NOMO-1 (cell line): ENCODE data around the gene EYA3.

Experiments
- DNase-seq, 2 experiments: peaks; one replicate each; lab custom pipeline; 2025; ENCODE audit not compliant: unreplicated experiment in 2 of 2; lab: John Stamatoyannopoulos, UW

The EYA3 gene, protein sequence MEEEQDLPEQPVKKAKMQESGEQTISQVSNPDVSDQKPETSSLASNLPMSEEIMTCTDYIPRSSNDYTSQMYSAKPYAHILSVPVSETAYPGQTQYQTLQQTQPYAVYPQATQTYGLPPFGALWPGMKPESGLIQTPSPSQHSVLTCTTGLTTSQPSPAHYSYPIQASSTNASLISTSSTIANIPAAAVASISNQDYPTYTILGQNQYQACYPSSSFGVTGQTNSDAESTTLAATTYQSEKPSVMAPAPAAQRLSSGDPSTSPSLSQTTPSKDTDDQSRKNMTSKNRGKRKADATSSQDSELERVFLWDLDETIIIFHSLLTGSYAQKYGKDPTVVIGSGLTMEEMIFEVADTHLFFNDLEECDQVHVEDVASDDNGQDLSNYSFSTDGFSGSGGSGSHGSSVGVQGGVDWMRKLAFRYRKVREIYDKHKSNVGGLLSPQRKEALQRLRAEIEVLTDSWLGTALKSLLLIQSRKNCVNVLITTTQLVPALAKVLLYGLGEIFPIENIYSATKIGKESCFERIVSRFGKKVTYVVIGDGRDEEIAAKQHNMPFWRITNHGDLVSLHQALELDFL

DNA sequence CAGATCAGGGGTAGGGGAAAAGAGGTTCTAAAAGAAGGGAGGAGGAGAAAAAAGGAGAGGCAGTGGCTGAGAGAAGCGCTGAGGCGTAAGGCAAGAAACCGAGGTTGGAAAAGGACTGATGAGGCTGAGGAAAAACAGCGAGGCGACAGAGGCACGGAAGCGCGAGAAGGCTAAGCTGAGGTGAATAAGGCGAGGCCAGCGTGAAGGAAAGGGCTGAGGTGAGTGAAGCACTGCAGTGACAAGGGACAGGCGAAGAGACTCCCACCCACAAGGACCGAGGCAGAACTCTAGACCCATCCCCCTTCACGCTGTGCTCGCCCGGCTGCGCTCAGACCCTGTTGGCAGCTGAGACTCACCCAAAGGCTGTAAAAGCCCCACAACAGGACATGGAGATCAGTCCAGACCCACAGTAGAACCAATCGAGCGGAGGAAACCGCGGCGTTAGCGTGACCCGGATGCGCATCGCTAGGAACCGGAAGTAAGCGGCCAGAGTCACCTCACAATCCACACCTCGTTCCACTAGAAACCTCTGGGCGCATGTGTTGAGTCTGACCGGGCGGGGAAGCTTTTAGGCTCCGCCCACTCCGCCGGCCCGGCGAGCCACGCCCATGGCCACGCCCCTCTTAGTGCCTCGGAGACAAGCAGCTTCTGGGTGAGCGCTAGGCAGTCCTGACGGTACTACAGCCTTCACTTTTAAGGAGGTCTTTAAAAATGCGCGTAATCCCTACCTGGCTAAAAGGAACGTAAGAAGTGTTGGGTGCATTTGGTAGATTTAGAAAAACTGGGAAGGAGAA lies at the start of gene EYA3:
TSS of gene EYA3 (minus strand) at position 443 of the 794 bp plus-strand sequence. CDS start 30,584 bp downstream, outside the sequence.
- peak; percentile 98 for DNase-seq

DNA sequence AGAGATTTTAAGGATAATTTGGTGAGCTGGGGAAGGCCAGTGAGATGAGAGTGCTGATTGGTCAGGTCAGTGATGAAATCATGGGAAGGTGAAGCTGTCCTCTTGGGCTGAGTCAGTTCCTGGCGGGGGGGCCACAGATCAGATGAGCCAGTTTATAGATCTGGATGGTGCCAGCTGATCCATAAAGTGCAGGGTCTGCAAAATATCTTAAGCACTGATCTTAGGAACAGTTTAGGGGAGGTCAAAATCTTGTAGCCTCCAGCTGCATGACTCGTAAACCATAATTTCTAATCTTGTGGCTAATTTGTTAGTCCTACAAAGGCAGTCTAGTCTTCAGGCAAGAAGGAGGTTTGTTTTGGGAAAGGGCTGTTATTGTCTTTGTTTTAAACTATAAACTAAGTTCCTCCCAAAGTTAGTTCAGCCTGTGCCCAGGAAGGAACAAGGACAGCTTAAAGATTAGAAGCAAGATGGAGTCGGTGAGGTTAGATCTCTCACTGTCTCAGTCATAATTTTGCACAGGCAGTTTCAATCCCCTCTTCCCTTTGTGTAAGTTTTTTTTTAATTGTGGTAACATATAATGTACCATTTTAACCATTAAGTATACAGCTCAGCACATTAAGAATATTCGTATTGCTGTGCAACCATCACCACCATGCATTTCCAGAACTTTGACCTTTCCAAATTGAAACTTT lies 48.7 kb upstream of the EYA3 start:
- no peak for DNase-seq

DNA sequence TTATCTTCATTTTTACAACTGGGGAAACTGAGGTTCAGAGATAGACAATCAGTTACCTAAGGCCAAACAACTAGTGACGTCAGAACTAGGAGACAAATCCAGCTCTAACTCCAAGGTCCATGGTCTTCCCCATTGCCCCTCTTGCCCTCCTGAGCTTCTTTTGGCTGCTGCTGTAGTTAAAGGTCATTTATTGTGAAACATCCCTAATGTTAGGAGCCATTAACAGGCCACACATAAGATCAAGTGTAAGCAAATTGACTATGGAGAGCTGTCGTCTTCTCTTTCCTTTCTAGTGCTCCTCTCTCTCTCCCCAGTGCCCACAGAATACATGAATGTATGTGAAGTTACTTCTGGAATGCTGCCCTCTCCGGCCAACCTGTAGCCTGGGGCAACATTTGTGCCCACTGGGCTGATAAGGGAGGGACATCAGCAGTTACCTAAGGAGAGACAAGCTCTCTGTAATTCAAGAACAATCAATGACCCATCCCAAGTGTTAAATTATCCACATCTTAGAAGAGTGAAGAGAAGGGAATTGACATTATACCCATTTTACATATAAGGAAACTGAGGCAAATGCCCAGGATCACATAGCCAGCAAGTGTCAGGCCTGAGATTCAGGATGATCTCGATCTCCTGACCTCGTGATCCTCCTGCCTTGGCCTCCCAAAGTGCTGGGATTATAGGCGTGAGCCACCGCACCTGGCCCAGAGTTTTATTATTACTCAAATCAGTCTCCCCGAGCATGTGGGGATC lies 47.9 kb upstream of the EYA3 start:
- DNase-seq: peak in 1 of 2 experiments; percentile 27

DNA sequence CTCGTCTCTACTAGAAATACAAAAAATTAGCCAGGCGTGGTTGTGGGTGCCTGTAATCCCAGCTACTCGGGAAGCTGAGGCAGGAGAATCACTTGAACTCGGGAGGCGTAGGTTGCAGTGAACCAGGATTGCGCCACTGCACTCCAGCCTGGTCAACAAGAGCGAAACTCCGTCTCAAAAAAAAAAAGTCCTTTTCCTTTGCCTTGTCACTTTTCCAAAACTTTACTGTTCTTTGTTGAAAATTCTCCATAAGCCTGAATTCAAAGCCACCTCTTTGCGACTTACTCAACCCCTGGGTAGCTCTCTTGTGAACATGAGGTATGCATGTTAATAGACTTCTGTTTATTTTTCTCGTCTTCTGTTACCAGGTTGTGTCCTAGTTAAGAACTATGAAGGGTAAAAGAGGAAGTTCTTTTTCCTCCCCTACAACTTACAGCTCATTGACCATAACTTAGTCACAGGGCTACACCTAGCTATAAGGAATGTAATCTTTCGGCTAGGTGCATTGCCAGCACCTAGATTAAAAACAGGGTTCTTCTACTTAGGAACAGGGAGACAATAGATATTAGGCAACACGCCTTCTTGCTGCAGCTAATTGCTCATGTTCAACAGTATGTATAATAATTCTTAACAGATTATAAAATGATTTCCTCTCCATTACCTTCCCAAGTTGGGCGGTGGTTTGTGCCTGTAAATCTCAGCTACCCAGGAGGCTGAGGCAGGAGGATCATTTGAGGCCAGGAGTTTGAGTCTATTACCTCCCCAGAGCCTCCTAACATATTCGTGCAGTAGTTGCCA lies 47.2 kb upstream of the EYA3 start:
- DNase-seq: peak; percentile 46 to 91

DNA sequence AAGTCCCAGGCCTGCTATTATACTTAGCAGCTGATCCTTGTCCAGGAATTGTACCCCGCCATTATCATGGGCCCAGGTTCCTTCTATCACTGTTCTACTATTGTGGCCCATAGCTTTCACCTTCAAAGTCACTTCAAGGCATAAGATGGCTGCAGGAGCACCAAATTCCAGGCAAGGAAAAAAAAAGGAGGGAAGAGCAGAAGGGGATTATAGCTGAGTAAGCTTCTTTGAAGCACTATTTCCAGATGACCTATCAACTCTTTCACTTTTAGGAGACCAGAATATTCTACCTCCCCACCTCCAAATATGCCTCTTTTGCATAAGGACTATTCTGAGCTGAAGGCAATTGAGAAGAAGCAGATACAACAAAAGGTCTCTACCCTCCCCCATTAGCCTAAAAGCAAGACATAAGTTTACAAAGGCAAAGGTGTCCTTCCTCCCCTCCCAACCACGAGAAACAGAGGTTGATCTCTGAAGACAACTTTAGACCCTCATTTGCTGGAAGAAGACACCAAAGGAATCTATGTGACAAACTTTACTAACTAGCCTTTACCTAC lies 46.3 kb upstream of the EYA3 start:
- DNase-seq: no peak

DNA sequence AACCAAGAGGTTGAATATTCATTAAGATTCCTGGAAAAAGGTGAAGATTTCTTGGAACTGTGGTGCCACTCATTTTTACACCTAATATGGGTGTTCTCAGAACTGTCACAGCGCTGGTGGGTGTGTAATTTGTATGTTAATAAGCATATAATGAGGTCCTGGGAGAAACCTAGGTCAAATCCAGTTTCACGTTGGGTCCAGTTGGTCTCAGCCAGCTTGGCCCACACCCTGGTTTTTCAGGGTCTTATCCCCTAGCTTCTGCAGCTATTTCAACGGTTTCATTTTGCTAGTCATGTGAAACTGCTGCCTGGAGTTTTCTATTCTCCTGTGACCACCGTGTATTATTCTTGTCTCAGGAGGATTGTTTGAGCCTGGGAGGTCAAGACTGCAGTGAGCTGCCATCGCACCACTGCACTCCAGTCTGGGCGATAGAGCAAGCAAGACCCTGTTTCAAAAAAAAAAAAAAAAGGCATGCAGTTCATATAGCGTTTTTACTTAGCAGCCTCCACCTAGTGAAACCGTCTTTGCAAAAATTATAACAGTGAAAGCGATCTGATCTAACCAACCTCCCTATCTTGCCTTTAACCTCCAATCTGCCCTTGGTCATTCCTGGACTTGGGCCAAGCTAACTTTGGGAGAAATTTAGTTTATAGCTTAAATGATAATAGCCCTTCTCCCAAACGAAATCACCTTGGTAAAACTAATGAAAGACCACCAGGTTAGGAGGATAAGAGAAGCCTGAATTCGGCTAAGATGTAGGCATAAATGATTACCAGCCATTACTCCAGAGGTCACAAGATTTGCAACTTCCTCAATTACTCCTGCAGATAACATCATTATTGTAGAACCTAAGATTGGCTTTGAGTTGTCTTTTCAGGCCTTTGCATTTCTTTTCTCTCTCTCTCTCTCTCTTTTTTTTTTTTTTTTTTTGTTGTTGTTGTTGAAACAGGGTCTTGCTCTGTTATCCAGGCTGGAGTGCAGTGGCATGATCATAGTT lies 44.1 kb upstream of the EYA3 start:
- DNase-seq: peak; percentile 25 to 53

DNA sequence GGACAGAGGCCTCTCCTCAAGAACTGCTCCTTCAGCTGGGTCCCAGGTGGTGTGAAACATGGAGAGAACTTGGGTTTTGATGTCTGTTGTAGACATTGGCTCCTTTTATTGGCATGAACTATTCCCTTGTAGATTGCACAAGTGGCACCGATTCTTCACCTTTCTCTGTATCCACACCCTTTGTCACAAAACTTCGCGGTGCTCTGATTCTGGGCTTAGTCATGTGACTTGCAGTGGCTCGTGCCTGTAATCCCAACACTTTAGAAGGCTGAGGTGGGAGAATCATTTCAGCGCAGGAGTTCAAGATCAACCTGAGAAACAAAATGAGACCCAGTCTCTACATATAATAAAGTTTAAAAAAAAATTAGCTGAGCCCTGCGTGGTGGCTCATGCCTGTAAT lies 42.5 kb upstream of the EYA3 start:
- DNase-seq: no peak

DNA sequence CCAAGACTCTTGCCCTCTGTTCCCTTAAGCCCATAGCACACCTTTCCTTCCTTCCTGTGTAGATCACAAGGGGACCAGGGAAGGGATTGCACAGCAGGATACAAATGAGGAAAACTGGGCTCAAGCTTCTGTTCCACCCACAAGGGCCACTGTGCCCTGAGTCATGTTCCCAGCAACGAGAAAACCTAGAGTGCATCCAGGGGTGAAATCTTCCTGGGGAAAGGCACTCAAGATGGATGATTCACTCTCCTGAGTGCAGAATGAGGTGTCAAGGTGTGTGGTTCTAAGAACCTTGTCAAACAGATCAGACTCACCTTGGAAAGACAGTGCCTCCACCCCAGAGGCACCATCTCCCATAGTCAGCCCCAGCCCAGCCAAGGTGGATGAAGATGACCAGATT lies 40.7 kb upstream of the EYA3 start:
- no peak for DNase-seq

DNA sequence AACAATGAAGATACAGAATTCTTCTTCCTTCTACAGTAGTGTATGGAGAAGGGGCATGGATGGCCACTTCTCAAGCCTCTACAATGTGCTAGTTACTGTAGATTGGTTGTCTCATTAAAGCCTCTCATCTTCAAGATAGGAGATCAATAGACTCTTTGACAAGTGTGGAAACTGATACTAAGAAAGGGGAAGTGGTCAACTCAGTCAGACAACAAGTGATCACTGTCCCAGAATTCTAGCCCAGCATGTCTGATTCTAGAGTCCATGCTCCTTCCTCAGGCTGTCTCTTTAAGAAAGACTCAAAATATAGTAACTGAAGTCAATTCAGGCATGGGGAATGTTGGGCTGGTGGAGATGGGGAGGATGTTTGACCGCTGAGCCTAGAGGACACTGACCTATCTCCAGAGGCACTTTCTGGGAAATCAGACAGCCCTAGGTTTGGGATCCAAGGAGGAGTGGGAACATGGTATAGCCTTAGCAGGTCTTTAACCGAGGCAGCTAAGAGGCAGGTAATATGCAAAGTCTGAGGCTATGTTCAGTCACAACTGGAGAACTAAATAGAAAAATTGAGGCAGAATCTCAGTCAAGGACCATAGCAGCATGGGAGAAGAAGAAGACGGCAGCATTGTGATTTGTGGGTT lies 39.3 kb upstream of the EYA3 start:
- peak; percentile 65 to 91 for DNase-seq

DNA sequence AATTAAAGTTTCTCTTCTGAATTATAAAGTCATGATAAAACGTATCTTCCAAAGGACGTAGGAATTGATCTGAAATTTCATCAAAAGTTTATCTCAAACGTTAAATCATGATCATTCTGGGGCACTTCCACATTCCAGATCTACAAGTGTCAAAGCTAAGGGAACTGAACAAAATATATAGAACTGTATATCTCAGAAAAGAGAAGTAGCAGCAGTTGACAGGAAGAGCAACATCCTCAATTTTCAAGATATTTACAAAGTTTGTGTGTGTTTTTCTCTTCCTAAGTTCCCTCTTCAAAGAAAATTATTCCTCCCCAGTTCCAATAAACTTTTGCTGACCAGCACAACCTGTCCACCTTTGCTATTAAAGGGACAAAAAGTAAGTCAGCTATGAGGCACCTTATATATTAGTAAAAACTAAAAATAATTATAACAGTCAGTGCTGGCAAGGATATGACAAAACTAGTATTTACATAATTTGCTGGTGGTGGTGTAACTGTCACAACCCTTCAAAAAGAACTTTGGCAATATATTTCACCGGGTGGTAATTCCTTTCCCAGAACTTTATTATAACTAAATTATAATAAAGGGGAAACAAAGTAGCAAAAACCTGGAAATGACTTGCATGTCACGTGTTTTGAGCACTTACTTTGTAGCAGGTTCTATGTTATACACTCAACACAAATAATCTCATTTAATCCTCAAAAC lies 38.5 kb upstream of the EYA3 start:
- DNase-seq: peak; percentile 62 to 94

DNA sequence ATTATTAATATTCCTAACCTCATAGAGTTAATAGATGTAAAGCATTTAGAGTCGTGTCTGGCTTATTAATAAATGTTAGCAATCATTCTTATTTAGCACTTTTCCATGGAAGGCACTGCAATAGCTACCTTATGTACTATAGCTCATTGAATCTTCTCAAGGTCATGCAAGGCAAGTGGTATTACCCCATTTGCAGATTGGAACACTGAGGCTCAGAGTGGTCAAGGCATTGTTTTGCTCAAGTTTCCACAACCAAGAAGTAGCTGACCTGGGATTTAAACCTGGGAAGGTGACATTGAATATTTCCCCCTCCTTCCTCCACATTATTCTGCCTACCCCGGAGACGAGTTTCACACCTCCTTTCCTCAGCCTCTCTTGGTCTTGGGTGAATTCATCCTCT lies 37.8 kb upstream of the EYA3 start:
- DNase-seq: no peak

DNA sequence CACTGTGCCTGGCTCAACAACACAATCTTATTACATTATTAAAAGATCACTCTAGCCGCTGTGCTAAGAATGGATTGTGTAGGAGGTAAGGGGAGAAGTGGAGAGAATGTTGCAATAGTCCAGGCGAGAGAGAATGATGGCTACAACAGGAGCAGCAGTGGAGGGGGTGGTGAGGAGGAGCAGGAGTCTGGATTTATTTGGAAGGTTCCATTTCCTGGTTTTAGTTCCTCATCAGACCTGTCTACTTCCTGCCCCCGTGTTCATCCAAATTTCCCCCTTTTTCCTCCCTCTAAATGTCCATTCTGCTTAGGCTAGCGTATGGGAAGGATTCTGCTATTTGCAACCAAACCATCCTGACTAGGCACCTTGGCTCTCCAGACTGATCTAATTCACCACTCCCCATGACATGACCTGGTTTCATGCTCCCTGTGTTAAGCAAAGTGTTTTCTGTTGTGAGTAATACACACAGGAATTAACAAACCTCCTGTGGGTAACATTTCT lies 35.1 kb upstream of the EYA3 start:
- DNase-seq: peak; percentile 55 to 61

DNA sequence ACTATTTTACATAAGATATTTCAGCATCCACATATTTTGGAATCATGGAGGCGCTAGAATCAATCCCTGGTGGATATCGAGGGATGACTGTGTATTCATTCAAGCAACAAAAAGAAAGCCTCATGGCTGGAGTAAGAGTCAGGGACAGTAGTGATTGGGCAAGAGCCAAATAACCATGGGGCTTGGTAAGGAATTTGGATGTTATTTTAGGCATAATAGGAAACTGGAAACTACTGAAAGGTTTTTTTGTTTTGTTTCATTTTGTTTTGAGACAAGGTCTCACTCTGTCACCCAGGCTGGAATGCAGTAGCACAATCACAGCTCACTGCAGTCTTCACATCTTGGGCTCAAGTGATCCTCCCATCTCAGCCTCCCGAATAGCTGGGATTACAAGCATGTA lies 33.8 kb upstream of the EYA3 start:
- DNase-seq: no peak

DNA sequence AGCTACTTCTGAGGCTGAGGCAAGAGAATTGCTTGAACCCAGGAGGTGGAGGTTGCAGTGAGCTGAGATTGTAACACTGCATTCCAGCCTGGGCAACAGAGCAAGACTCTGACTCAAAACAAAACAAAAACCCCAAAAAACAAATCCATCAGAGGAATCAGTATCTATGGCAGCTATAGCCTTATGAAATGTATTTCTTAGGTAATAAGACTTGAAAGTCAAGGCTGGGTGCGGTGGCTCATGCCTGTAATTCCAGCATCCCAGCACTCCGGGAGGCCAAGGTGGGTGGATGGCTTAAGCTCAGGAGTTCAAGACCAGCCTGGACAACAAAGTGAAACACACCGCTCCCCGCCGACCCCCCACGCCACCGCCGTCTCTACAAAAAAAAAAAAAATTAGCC lies 31.1 kb upstream of the EYA3 start:
- DNase-seq: no peak

DNA sequence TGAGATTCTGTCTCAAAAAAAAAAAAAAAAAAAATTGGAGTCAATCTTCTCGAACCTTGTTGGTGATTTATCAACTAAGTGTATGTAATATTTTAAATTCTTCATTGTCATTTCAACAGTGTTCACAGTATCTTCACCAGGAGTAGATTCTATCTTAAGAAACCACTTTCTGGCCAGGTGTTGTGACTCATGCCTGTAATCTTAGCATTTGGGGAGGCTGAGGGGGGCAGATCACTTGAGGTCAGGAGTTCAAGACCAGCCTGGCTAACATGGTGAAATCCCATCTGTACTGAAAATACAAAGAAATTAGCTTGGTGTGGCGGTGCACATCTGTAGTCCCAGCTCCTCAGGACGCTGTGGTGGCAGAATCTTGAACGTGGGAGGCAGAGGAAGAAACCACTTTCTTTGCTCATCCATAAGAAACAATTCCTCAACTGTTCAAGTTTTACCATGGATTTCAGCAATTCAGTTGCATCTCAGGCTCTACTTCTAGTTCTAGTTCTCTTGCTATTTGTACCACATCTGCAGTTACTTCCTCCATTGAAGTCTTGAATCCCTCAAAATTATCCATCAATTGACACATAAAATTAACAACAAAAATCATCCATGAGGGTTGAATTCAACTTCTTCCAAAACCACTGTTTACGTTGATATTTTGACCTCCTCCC lies 30.4 kb upstream of the EYA3 start:
- no peak for DNase-seq

DNA sequence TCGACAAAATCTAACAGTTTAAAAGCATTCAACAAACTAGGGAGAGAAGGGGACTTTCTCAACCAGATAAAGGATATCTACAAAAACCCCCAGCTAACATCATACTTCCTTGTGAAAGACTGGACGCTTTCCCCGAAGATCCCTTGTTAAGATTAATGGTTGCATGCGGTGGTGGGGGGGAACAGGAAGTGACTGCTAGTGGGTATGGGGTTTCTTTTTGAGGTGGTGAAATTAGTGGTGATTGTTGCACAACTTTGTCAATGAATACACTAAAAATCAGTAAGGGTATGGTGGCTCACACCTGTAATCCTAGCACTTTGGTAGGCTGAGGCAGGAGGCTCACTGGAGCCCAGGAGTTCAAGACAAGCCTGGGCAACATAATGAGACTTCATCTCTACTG lies 26.9 kb upstream of the EYA3 start:
- peak; percentile 95 for DNase-seq
